SK-N-SH (cell line): ENCODE measurements around the gene KRTAP10-7.
"Not testable (repeated sequence)": the region's sequence is repeated elsewhere in the genome, so short reads cannot be mapped to it uniquely, and the experiment has no call there.

Experiments
- CTCF ChIP-seq: fragments of 200-600 bp; sonication (generic); IDR thresholded peaks from 2 replicates; pipeline ENCODE4 v1.6.1; 2017; ENCODE audit warnings: antibody characterized with exemption, mild to moderate bottlenecking, moderate library complexity
- FOSL2 ChIP-seq: IDR thresholded peaks from 2 replicates; pipeline ENCODE4 v1.4.0; 2012; ENCODE audit warnings: low read depth, mild to moderate bottlenecking, moderate library complexity, borderline replicate concordance
- FOXM1 ChIP-seq: IDR thresholded peaks from 2 replicates; pipeline ENCODE4 v1.4.0; 2012; ENCODE audit warnings: low read depth, mild to moderate bottlenecking
- MAX ChIP-seq: IDR thresholded peaks from 2 replicates; pipeline ENCODE4 v1.4.0; 2012; ENCODE audit warnings: low read depth
- POLR2AphosphoS5 ChIP-seq: IDR thresholded peaks from 2 replicates; pipeline ENCODE4 v1.6.1; 2012; ENCODE audit warnings: low read depth, low read length
- RAD21 ChIP-seq: IDR thresholded peaks from 2 replicates; pipeline ENCODE4 v1.6.1; 2012; ENCODE audit warnings: mild to moderate bottlenecking, low read length
- RCOR1 ChIP-seq: fragments of 150-350 bp; IDR thresholded peaks from 2 replicates; pipeline ENCODE4 v1.6.1; 2017; ENCODE audit warnings: antibody characterized with exemption, low read length
- SMC3 ChIP-seq: IDR thresholded peaks from 2 replicates; pipeline ENCODE4 v1.6.1; 2012; ENCODE audit warnings: low read depth, low read length, improper control_type of control experiment
- USF2 ChIP-seq: fragments of 150-350 bp; IDR thresholded peaks from 2 replicates; pipeline ENCODE4 v1.6.1; 2017; ENCODE audit warnings: antibody characterized with exemption, low read length, low read depth, borderline replicate concordance
- YY1 ChIP-seq: IDR thresholded peaks from 2 replicates; pipeline ENCODE4 v1.4.0; 2012; ENCODE audit warnings: low read depth, mild to moderate bottlenecking
- TF ChIP-seq, protein P1 (sequence below): IDR thresholded peaks from 2 replicates; pipeline ENCODE4 v1.6.1; 2012; ENCODE audit warnings: mild to moderate bottlenecking, low read depth, low read length, moderate library complexity

DNA sequence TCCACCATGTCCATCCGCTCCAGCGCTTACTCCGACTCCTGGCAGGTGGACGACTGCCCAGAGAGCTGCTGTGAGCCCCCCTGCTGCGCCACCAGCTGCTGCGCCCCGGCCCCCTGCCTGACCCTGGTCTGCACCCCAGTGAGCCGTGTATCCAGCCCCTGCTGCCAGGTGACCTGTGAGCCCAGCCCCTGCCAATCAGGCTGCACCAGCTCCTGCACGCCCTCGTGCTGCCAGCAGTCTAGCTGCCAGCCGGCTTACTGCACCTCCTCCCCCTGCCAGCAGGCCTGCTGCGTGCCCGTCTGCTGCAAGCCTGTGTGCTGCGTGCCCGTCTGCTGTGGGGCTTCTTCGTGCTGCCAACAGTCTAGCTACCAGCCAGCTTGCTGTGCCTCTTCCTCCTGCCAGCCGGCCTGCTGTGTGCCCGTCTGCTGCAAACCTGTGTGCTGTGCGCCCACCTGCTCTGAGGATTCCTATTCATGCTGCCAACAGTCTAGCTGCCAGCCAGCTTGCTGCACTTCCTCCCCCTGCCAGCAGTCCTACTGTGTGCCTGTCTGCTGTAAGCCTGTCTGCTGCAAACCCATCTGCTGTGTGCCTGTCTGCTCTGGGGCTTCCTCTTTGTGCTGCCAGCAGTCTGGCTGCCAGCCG is 26.9 kb downstream of the KRTAP10-7 start:
- not testable (repeated sequence) for TF ChIP-seq SMC3, MAX, CTCF, RAD21, FOSL2, POLR2AphosphoS5, USF2, RCOR1, FOXM1, YY1
- TF ChIP-seq, protein P1, sequence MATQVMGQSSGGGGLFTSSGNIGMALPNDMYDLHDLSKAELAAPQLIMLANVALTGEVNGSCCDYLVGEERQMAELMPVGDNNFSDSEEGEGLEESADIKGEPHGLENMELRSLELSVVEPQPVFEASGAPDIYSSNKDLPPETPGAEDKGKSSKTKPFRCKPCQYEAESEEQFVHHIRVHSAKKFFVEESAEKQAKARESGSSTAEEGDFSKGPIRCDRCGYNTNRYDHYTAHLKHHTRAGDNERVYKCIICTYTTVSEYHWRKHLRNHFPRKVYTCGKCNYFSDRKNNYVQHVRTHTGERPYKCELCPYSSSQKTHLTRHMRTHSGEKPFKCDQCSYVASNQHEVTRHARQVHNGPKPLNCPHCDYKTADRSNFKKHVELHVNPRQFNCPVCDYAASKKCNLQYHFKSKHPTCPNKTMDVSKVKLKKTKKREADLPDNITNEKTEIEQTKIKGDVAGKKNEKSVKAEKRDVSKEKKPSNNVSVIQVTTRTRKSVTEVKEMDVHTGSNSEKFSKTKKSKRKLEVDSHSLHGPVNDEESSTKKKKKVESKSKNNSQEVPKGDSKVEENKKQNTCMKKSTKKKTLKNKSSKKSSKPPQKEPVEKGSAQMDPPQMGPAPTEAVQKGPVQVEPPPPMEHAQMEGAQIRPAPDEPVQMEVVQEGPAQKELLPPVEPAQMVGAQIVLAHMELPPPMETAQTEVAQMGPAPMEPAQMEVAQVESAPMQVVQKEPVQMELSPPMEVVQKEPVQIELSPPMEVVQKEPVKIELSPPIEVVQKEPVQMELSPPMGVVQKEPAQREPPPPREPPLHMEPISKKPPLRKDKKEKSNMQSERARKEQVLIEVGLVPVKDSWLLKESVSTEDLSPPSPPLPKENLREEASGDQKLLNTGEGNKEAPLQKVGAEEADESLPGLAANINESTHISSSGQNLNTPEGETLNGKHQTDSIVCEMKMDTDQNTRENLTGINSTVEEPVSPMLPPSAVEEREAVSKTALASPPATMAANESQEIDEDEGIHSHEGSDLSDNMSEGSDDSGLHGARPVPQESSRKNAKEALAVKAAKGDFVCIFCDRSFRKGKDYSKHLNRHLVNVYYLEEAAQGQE, result not testable (repeated sequence)
